ENCODE measurements around the gene MAD1L1. TPM values are rescaled to one million over a fixed set of nuclear protein-coding genes. Genes with fewer than 3 reads are reported as not detected.

MAD1L1 gene
- total and polyA plus RNA-seq, 2 of the 13 experiments (the other 11 are each of a cell fraction or from before 2014, with no cell fraction given), result 17.4 to 64.7 TPM

GRCh38 chr7:1857487-1858421 is 375.0 kb downstream of the MAD1L1 start:
- H3K27me3 ChIP-seq (ENCODE audit: control insufficient read depth in 1 of 2, insufficient read depth in 2 of 2, low read length in 2 of 2), result no peaks in the 10 kb centered on the region; a peak in 1 of 5 replicates
- FAIRE-seq (no peak), ATAC-seq (no peak), DNase-seq (ENCODE audit: low spot score) (no peak)
- H3K4me1 ChIP-seq (ENCODE audit: insufficient read depth, low read length), result no peaks in the 10 kb centered on the region
- H3K9me3 ChIP-seq (ENCODE audit: low read length), result no peaks in the 10 kb centered on the region
- no peak overlapping the region for H3K4me2 ChIP-seq (ENCODE audit: low read depth, low read length)
- H3K36me3 ChIP-seq (replicated peaks in 1 of 2; ENCODE audit: control insufficient read depth in 1 of 2, insufficient read depth in 2 of 2, low read length in 2 of 2), result no peaks in the 10 kb centered on the region
- no peak overlapping the region for H3K27ac ChIP-seq (ENCODE audit: extremely low read length, insufficient read depth, low read length)
- H3K4me3 ChIP-seq (replicated peaks in 1 of 3; ENCODE audit: insufficient read depth in 1 of 3, low read depth in 2 of 3, low read length in 3 of 3), result no peak overlapping the region
- in situ Hi-C loops (cut with HindIII; ENCODE audit: extremely low pct_ligation_motif_present, low pct_unique_long_range_greater_than_20kb) (no loop called here), intact Hi-C loops (cut with micrococcal nuclease; ENCODE audit: unreplicated experiment) (no loop called here)
- whole genome bisulfite sequencing (ENCODE audit: low lambda C conversion rate), result 98% methylated on average over 16 of the region's 27 CpGs
- CTCF ChIA-PET (ENCODE audit: low intra/inter-chr PET ratio, low total read pairs), result no interaction called here
- no peaks in the 10 kb centered on the region for H4K20me1 ChIP-seq (ENCODE audit: insufficient read depth, low read length)
- POLR2A ChIA-PET, result no interaction called here
- no TSS peak for BruUV-seq (replicated peaks)
- H2AFZ ChIP-seq (ENCODE audit: low read length), result no peak overlapping the region
- H3K79me2 ChIP-seq (ENCODE audit: insufficient read depth, low read length), result no peaks in the 10 kb centered on the region
- no peak overlapping the region for H3K9ac ChIP-seq (ENCODE audit: insufficient read depth, low read depth, low read length)
- TF ChIP-seq RFXAP (CRISPR knock-in tag; IDR thresholded peaks at IDR 0.05; ENCODE audit: borderline replicate concordance) (no peak), PHF20 (CRISPR knock-in tag; IDR thresholded peaks at IDR 0.05) (no peak), ZNF180 (CRISPR knock-in tag; IDR thresholded peaks at IDR 0.05; ENCODE audit: borderline replicate concordance, low read depth) (no peak), CC2D1A (CRISPR knock-in tag; IDR thresholded peaks at IDR 0.05) (no peak), TEF (CRISPR knock-in tag; IDR thresholded peaks at IDR 0.05) (no peak)

- H3K27me3 ChIP-seq (ENCODE audit: control insufficient read depth in 1 of 2, insufficient read depth in 2 of 2, low read length in 2 of 2), result no peaks in the 10 kb centered on the region; a peak in 1 of 5 replicates
- no peak for TF ChIP-seq ZNF460 (CRISPR knock-in tag; IDR thresholded peaks at IDR 0.05; ENCODE audit: borderline replicate concordance)
- DNase-seq (ENCODE audit: low spot score), result no peak
- H3K79me2 ChIP-seq (ENCODE audit: insufficient read depth, low read length), result no peaks in the 10 kb centered on the region
- POLR2A ChIA-PET, result no interaction called here
- H3K27ac ChIP-seq (ENCODE audit: extremely low read length, insufficient read depth, low read length), result no peak overlapping the region
- no peak overlapping the region for H2AFZ ChIP-seq (ENCODE audit: low read length)
- 97% methylated on average over 17 of the region's 24 CpGs for WGBS (ENCODE audit: low lambda C conversion rate)
- CTCF ChIA-PET (ENCODE audit: low intra/inter-chr PET ratio, low total read pairs), result no interaction called here
- no peak overlapping the region for H3K4me3 ChIP-seq (replicated peaks in 1 of 3; ENCODE audit: insufficient read depth in 1 of 3, low read depth in 2 of 3, low read length in 3 of 3)
- H3K9ac ChIP-seq (ENCODE audit: insufficient read depth, low read depth, low read length), result no peak overlapping the region
- no peak for ATAC-seq
- no peaks in the 10 kb centered on the region for H4K20me1 ChIP-seq (ENCODE audit: insufficient read depth, low read length)
- H3K9me3 ChIP-seq (ENCODE audit: low read length), result no peaks in the 10 kb centered on the region
- intact Hi-C loops (cut with micrococcal nuclease; ENCODE audit: unreplicated experiment) (no loop called here), in situ Hi-C loops (cut with HindIII; ENCODE audit: extremely low pct_ligation_motif_present, low pct_unique_long_range_greater_than_20kb) (no loop called here)
- no peak for FAIRE-seq
- BruUV-seq (replicated peaks), result no TSS peak
- no peak overlapping the region for H3K4me2 ChIP-seq (ENCODE audit: low read depth, low read length)
- no peaks in the 10 kb centered on the region for H3K4me1 ChIP-seq (ENCODE audit: insufficient read depth, low read length)
- H3K36me3 ChIP-seq (replicated peaks in 1 of 2; ENCODE audit: control insufficient read depth in 1 of 2, insufficient read depth in 2 of 2, low read length in 2 of 2), result no peaks in the 10 kb centered on the region
These were observed 375.8 kb downstream of the MAD1L1 start for GRCh38 chr7:1856888-1857441.

Measured in HepG2 (cell line).